Measurements from ENCODE around the gene ANAPC13. TPM values are rescaled to one million over a fixed set of nuclear protein-coding genes. Genes with fewer than 3 reads are reported as not detected.

The ANAPC13 gene, protein sequence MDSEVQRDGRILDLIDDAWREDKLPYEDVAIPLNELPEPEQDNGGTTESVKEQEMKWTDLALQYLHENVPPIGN
- total RNA-seq, result 10 to 100 TPM; 16.1 to 20.4 (median 16.6) TPM
- total RNA-seq (2013), result 37.0 TPM

- no peaks in the 10 kb centered on the region for H3K27me3 ChIP-seq (ENCODE audit: control insufficient read depth, insufficient read depth, low read length)
- H3K9me3 ChIP-seq (ENCODE audit: control insufficient read depth, insufficient read depth, low read length), result no peaks in the 10 kb centered on the region
- Mint-ChIP-seq H3K4me1 (peaks cover 41 to 53% of the 10 kb centered on the region in 2 donors), H3K27me3 (ENCODE audit: low read depth in 2 of 2) (no peaks in the 10 kb centered on the region), H3K36me3 (no peaks in the 10 kb centered on the region), H3K4me3 (peak within 1 kb of the TSS; percentile 99), H3K27ac (peak within 1 kb of the TSS; percentile 98 to 99), H3K9me3 (no peaks in the 10 kb centered on the region)
- H3K4me1 ChIP-seq (ENCODE audit: control insufficient read depth, insufficient read depth, low read length), result peaks cover 23% of the 10 kb centered on the region
- H3K4me3 ChIP-seq (ENCODE audit: low read length), result peak within 1 kb of the TSS; percentile 86
- ATAC-seq (peak; percentile 79 to 92 (median 84)), DNase-seq (peak; percentile 91 to 98)
- 0% methylated on average over 81 of the region's 81 CpGs for WGBS (ENCODE audit: insufficient coverage)
- peak within 1 kb of the TSS; percentile 95 for H3K27ac ChIP-seq (ENCODE audit: low read length)
- intact Hi-C loops (cut with micrococcal nuclease), result loop anchor here (1.0 to 5.0 kb wide), 4 partner anchors 194 to 1764 kb away; partner anchors contain the start of genes CDV3, NPHP3 and SRPRB
- TF ChIP-seq, protein P1, sequence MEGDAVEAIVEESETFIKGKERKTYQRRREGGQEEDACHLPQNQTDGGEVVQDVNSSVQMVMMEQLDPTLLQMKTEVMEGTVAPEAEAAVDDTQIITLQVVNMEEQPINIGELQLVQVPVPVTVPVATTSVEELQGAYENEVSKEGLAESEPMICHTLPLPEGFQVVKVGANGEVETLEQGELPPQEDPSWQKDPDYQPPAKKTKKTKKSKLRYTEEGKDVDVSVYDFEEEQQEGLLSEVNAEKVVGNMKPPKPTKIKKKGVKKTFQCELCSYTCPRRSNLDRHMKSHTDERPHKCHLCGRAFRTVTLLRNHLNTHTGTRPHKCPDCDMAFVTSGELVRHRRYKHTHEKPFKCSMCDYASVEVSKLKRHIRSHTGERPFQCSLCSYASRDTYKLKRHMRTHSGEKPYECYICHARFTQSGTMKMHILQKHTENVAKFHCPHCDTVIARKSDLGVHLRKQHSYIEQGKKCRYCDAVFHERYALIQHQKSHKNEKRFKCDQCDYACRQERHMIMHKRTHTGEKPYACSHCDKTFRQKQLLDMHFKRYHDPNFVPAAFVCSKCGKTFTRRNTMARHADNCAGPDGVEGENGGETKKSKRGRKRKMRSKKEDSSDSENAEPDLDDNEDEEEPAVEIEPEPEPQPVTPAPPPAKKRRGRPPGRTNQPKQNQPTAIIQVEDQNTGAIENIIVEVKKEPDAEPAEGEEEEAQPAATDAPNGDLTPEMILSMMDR (IDR thresholded peaks at IDR 0.05), result no peak
- H3K36me3 ChIP-seq (ENCODE audit: control insufficient read depth, insufficient read depth, low read length), result peaks cover 19% of the 10 kb centered on the region
These were observed at the start of gene ANAPC13, which contains the start of gene CEP63 for GRCh38 chr3:134485718-134486576. Gene ANAPC13, minus strand, starts transcription at chr3:134485985. Its CDS starts 3,081 bp downstream, at chr3:134482904. Gene CEP63, plus strand, starts transcription at chr3:134486057. Its CDS starts 9,264 bp downstream, at chr3:134495321.

- H3K4me3 Mint-ChIP-seq, result no peak overlapping the region
- DNase-seq (no peak), ATAC-seq (peak in 1 of 3 donors; percentile 64)
- H3K36me3 Mint-ChIP-seq, result no peaks in the 10 kb centered on the region
- H3K9me3 Mint-ChIP-seq, result no peaks in the 10 kb centered on the region
- Histone ChIP-seq H3K9me3 (ENCODE audit: control insufficient read depth, insufficient read depth, low read length) (no peaks in the 10 kb centered on the region), H3K27ac (ENCODE audit: low read length) (no peak overlapping the region), H3K36me3 (ENCODE audit: control insufficient read depth, insufficient read depth, low read length) (peaks cover 28% of the 10 kb centered on the region), H3K4me1 (ENCODE audit: control insufficient read depth, insufficient read depth, low read length) (no peaks in the 10 kb centered on the region), H3K4me3 (ENCODE audit: low read length) (no peak overlapping the region), H3K27me3 (ENCODE audit: control insufficient read depth, insufficient read depth, low read length) (no peaks in the 10 kb centered on the region)
- no peak overlapping the region for H3K27ac Mint-ChIP-seq
- intact Hi-C loops (cut with micrococcal nuclease), result no loop called here
- no peaks in the 10 kb centered on the region for H3K4me1 Mint-ChIP-seq
- H3K27me3 Mint-ChIP-seq (ENCODE audit: low read depth in 2 of 2), result no peaks in the 10 kb centered on the region
- TF ChIP-seq, protein P1 (IDR thresholded peaks at IDR 0.05), result no peak
- WGBS (ENCODE audit: insufficient coverage), result 91% methylated on average over 4 of the region's 4 CpGs
These were observed 49.6 kb upstream of the ANAPC13 start for GRCh38 chr3:134535186-134535970.

DNA sequence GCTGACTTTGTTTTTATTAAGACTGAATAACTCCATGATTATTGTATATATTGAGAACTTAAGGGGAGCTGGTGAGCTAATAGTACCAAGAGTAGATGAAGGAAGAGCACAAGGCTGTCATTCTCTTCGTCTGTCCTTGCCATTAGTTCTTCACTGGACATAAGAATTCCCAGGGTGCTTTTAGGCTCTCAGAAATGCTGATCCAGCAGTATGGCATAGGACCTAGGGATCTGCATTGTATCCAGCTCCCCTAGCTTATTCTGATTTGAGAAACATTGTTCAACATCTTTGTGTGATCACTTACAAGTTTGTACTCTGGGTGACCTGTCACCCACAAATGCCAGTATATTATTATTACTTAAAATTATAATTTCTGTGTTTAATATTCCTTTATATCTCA lies 47.7 kb upstream of the ANAPC13 start:
- no peaks in the 10 kb centered on the region for H3K9me3 ChIP-seq (ENCODE audit: control insufficient read depth, insufficient read depth, low read length)
- Mint-ChIP-seq H3K27ac (no peak overlapping the region), H3K36me3 (no peaks in the 10 kb centered on the region), H3K4me1 (peaks cover 2 to 4% of the 10 kb centered on the region in 2 donors), H3K4me3 (no peak overlapping the region), H3K27me3 (ENCODE audit: low read depth in 2 of 2) (no peaks in the 10 kb centered on the region), H3K9me3 (no peaks in the 10 kb centered on the region)
- peaks cover 24% of the 10 kb centered on the region for H3K36me3 ChIP-seq (ENCODE audit: control insufficient read depth, insufficient read depth, low read length)
- intact Hi-C loops (cut with micrococcal nuclease), result no loop called here
- WGBS (ENCODE audit: insufficient coverage), result 85% methylated on average over 1 of the region's 1 CpG
- no peaks in the 10 kb centered on the region for H3K4me1 ChIP-seq (ENCODE audit: control insufficient read depth, insufficient read depth, low read length)
- no peaks in the 10 kb centered on the region for H3K27me3 ChIP-seq (ENCODE audit: control insufficient read depth, insufficient read depth, low read length)
- no peak overlapping the region for H3K4me3 ChIP-seq (ENCODE audit: low read length)
- no peak overlapping the region for H3K27ac ChIP-seq (ENCODE audit: low read length)
- TF ChIP-seq, protein P1 (IDR thresholded peaks at IDR 0.05), result no peak
- no peak for DNase-seq
- ATAC-seq, result no peak
